Gastrocnemius medialis (tissue), 4 donors: ENCODE measurements around the gene CHD6. TPM values are rescaled to one million over a fixed set of nuclear protein-coding genes. Genes with fewer than 3 reads are reported as not detected.

Experiments
- ATAC-seq, 2 donors: fragments of 150-250 bp; one replicate each; pipeline ENCODE4 v1.9.1; 2016
- DNase-seq, 2 donors: peaks; one replicate each; pipeline ENCODE4 v3.0.0-alpha.2; 2019
- H3K27ac ChIP-seq, 4 donors: fragments of 200-600 bp; sonication (generic); 1 replicate in 1 of 4; 2 replicates in 3 of 4; pipeline ENCODE4 v1.5.1; 2016 to 2018; ENCODE audit warnings: mild to moderate bottlenecking in 2 of 4, moderate library complexity in 1 of 4
- H3K27me3 ChIP-seq, 3 donors: fragments of 200-600 bp; sonication (generic) in 2 of 3; 1 replicate in 1 of 3; 2 replicates in 2 of 3; pipeline versions ENCODE4 v1.5.1 to v1.6.0; 2016 to 2019; ENCODE audit warnings: mild to moderate bottlenecking in 1 of 3, moderate library complexity in 1 of 3
- H3K36me3 ChIP-seq, 2 donors: fragments of 200-600 bp; sonication (generic) in 1 of 2; one replicate each; pipeline ENCODE4 v1.5.1; 2017 to 2018
- H3K4me1 ChIP-seq, 2 donors: fragments of 200-600 bp; sonication (generic) in 1 of 2; one replicate each; pipeline ENCODE4 v1.5.1; 2016 to 2017; ENCODE audit warnings: mild to moderate bottlenecking in 2 of 2
- H3K4me3 ChIP-seq, 4 donors: fragments of 200-600 bp; sonication (generic) in 3 of 4; 1 replicate in 1 of 4; 2 replicates in 3 of 4; pipeline ENCODE4 v1.5.1; 2016 to 2019; ENCODE audit warnings: mild to moderate bottlenecking in 2 of 4
- H3K9me3 ChIP-seq, 3 donors: fragments of 200-600 bp; sonication (generic) in 2 of 3; 1 replicate in 1 of 3; 2 replicates in 2 of 3; pipeline ENCODE4 v1.5.1; 2016 to 2019
- CTCF ChIP-seq, 5 experiments: fragments of 450-650 bp in 3 of 5; fragments of 200-600 bp in 2 of 5; sonication (generic) in 2 of 5; IDR thresholded peaks in 4 of 5; conservative IDR thresholded peaks in 1 of 5; 1 replicate in 4 of 5; 2 replicates in 1 of 5; pipeline ENCODE4 v1.5.1; 2016 to 2019; ENCODE audit warnings: antibody characterized with exemption in 5 of 5, mild to moderate bottlenecking in 3 of 5, moderate library complexity in 3 of 5
- POLR2A ChIP-seq, 2 donors: fragments of 450-650 bp; IDR thresholded peaks; one replicate each; pipeline ENCODE4 v1.6.1; 2017; ENCODE audit warnings: antibody characterized with exemption in 2 of 2, mild to moderate bottlenecking in 2 of 2, moderate library complexity in 2 of 2
- in situ Hi-C, 4 donors: fragments of 200-750 bp; cut with MboI; loops; one replicate each; pipeline versions ENCODE4 v1.15.0 to v1.8.0; 2017; ENCODE audit warnings: low sequenced_read_pairs in 4 of 4
- intact Hi-C: fragments of 100-400 bp; cut with DNase I; formaldehyde crosslinking; loops from one replicate; pipeline ENCODE4 v1.15.1; 2023; ENCODE audit warnings: low total_unique reads
- total RNA-seq, 4 donors: library from RNA; depleted of rRNA; stranded (reverse); fragments of >200 nt; gene quantifications; one replicate each; pipeline versions ENCODE4 v1.1.0 to v1.2.3, GENCODE V29; 2016

Gene CHD6
- total RNA-seq, 4 donors from 2014 or later = 12.8 to 33.7 (median 19.2) TPM

DNA sequence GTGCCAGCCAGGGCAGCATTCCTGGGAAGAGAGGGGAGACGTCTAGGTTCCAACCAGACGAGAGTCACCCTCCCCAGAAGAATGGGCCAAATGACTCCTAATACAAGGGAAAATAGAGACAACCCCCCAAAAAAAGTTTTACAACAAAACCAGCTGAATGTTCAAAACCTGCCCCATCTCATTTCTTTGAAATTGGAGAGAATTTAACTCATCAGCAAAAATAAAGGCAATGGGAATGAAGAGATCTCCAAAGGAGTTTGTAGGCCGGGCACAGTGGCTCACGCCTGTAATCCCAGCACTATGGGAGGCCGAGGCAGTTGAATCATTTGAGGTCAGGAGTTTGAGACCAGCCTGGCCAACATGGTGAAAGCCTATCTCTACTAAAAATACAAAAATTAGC is 241.8 kb downstream of the CHD6 start:
- ATAC-seq (no peak), DNase-seq (no peak)
- Histone ChIP-seq H3K27ac (no peak overlapping the region), H3K27me3 (no peaks in the 10 kb centered on the region), H3K9me3 (no peaks in the 10 kb centered on the region), H3K4me3 (no peak overlapping the region), H3K36me3 (no peaks in the 10 kb centered on the region), H3K4me1 (no peaks in the 10 kb centered on the region)
- in situ Hi-C loops (no loop called here), intact Hi-C loops (no loop called here)
- no peak for TF ChIP-seq POLR2A (IDR thresholded peaks at IDR 0.05)
- no peak for TF ChIP-seq CTCF (IDR thresholded peaks at IDR 0.05 in 4 of 5, conservative IDR thresholded peaks at IDR 0.05 in 1 of 5)

DNA sequence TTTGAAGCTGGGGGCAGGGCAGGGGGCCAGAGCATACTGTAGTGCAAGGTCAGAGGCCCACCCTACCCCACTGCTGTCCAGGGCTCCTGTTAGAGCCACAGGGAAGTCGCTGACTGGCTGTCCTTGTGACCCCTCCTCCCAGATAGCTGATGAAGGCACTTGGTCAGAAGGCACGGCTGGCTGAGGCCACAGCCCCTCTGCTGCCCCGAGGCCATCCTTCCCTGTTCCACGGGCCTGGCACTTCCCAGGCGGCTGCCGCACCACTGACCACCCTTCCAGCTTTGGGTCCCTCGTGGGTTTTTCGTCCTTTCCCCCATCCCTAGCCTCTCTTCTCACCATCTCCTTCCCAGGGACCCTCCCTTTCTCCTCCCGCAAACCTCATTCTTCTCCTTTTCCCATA is 242.3 kb downstream of the CHD6 start:
- in situ Hi-C loops (no loop called here), intact Hi-C loops (no loop called here)

DNA sequence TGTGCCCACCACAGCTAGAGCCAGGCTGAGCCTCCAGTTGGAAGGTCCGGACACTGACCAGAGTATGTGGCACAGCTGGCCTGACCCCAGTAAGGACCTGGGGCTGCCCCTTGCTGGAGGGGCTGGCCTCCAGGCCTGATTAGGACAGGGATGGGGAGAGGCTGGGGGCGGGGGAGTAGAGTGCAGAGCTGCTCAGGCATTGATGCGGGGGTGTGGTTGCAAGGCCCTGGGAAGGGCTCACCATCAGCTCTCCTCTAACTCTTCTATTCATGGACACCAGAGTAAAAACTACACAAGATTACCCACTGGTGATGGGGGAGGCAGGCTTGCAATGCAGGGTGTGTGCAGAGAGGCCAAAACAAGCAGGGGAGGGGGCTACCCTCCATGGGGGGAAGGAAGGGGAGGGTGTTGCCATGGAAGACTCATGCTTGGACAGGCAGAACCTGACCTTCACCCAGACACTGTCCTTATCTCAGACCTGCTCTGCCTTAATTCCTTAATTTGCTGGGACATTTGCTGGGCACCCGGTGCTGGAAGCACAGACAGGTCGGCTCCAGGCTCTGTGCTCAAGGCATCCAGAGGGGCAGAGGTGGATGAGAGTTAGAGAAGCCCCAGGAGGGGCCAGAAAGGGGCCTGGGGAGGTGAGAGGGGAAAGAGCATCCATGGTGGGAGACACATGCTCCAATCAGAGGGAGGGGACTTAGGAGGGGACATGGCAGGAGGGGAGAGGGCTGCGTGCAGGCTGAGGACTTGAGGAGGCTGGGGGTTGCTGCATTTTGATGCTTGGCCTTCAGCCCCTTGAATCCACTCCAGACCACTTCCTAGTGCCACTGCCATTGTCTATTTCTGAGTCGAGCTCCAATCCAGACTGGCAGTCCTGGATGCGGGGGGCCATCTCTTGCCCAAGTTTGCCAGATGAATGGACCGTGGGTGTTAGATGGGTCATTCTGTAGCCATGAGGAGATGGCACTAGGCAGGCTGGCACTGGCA is 244.0 kb downstream of the CHD6 start:
- Histone ChIP-seq H3K27me3 (no peaks in the 10 kb centered on the region), H3K36me3 (no peaks in the 10 kb centered on the region), H3K4me1 (no peaks in the 10 kb centered on the region), H3K9me3 (no peaks in the 10 kb centered on the region), H3K4me3 (no peak overlapping the region), H3K27ac (no peak overlapping the region)
- no peak for ATAC-seq
- DNase-seq = no peak
- no peak for TF ChIP-seq CTCF (IDR thresholded peaks at IDR 0.05 in 4 of 5, conservative IDR thresholded peaks at IDR 0.05 in 1 of 5)
- no peak for TF ChIP-seq POLR2A (IDR thresholded peaks at IDR 0.05)
- intact Hi-C loops (no loop called here), in situ Hi-C loops (no loop called here)

More for the DNA sequence above, 242.3 kb downstream of the CHD6 start:
- H3K27me3 ChIP-seq = no peaks in the 10 kb centered on the region
- H3K4me3 ChIP-seq = no peak overlapping the region
- DNase-seq (no peak), ATAC-seq (no peak)
- H3K4me1 ChIP-seq = no peaks in the 10 kb centered on the region
- no peaks in the 10 kb centered on the region for H3K36me3 ChIP-seq
- H3K27ac ChIP-seq = no peak overlapping the region
- no peaks in the 10 kb centered on the region for H3K9me3 ChIP-seq
- TF ChIP-seq POLR2A (IDR thresholded peaks at IDR 0.05) = no peak
- TF ChIP-seq CTCF (IDR thresholded peaks at IDR 0.05 in 4 of 5, conservative IDR thresholded peaks at IDR 0.05 in 1 of 5) = no peak

- H3K27me3 ChIP-seq = no peaks in the 10 kb centered on the region
- no peak for TF ChIP-seq POLR2A (IDR thresholded peaks at IDR 0.05)
- TF ChIP-seq CTCF (IDR thresholded peaks at IDR 0.05 in 4 of 5, conservative IDR thresholded peaks at IDR 0.05 in 1 of 5) = no peak
- in situ Hi-C loops = no loop called here
- H3K4me3 ChIP-seq = no peak overlapping the region
- ATAC-seq (no peak), DNase-seq (no peak)
- no peaks in the 10 kb centered on the region for H3K36me3 ChIP-seq
- no peak overlapping the region for H3K27ac ChIP-seq
- intact Hi-C loops = no loop called here
- H3K9me3 ChIP-seq = no peaks in the 10 kb centered on the region
- no peaks in the 10 kb centered on the region for H3K4me1 ChIP-seq
Observed at GRCh38 chr20:41373251-41373783, 244.9 kb downstream of the CHD6 start.
